ENCODE data around the gene SLC51B. TPM values are rescaled to one million over a fixed set of nuclear protein-coding genes. Genes with fewer than 3 reads are reported as not detected.

Gene SLC51B
- total and polyA plus RNA-seq, 9 of the 15 experiments (the other 6 are each of a cell fraction or from before 2014, with no cell fraction given) = not detected

GRCh38 chr15:65087411-65087810 is 42.2 kb downstream of the SLC51B start:
- DNase-seq (ENCODE audit: extremely low read depth in 1 of 4, low spot score in 3 of 4) = no peak
- peaks cover 8% of the 10 kb centered on the region for H4K20me1 ChIP-seq (replicated peaks; ENCODE audit: control insufficient read depth, insufficient read depth, low read length)
- ATAC-seq = no peak
- H3K4me1 ChIP-seq (replicated peaks in 1 of 2; ENCODE audit: control insufficient read depth in 2 of 2, insufficient read depth in 2 of 2, low read length in 2 of 2) = peaks cover 0 to 4% of the 10 kb centered on the region in 2 experiments; a peak in 1 of 5 replicates
- no TSS peak for BruUV-seq (replicated peaks)
- WGBS (ENCODE audit: insufficient coverage, low coverage, missing lambda C conversion rate) = 3% methylated on average over 3 of the region's 3 CpGs
- CTCF ChIA-PET (ENCODE audit: low intra/inter-chr PET ratio) = interaction anchor here (3.3 kb wide), 1 partner anchor 54 kb away, joined by 17 read pairs; no protein-coding TSS in a partner anchor
- H3K36me3 ChIP-seq (ENCODE audit: control insufficient read depth, insufficient read depth, low read length) = no peaks in the 10 kb centered on the region
- no peak overlapping the region for H2AFZ ChIP-seq (ENCODE audit: low read depth, low read length)
- H3K27ac ChIP-seq (ENCODE audit: extremely low read depth, low read depth, low read length) = no peak overlapping the region
- H3K4me3 ChIP-seq = no peak overlapping the region
- intact Hi-C loops (cut with micrococcal nuclease) = loop anchor here (5.0 kb wide), 1 partner anchor 55 kb away; no protein-coding TSS in a partner anchor
- H3K79me2 ChIP-seq (ENCODE audit: control insufficient read depth, insufficient read depth, low read length) = no peaks in the 10 kb centered on the region
- no peak for TF ChIP-seq KDM2B (CRISPR knock-in tag; IDR thresholded peaks at IDR 0.05)
- TF ChIP-seq ASH1L (IDR thresholded peaks at IDR 0.05; ENCODE audit: borderline replicate concordance, low read depth, partially characterized antibody) = no peak
- TF ChIP-seq ARID2 (IDR thresholded peaks at IDR 0.05) = no peak
- no peak for TF ChIP-seq ZC3H11A (IDR thresholded peaks at IDR 0.05; ENCODE audit: low read depth, low read length)
- no peak for TF ChIP-seq HLTF (IDR thresholded peaks at IDR 0.05)
- TF ChIP-seq MAX (CRISPR knock-in tag; IDR thresholded peaks at IDR 0.05) = no peak
- TF ChIP-seq TCF7 (IDR thresholded peaks at IDR 0.05; ENCODE audit: borderline replicate concordance) = no peak
- POLR2A ChIA-PET = interaction anchor here (0.7 kb wide), 1 partner anchor 217 kb away, joined by 3 read pairs; the partner anchor contains the start of gene RNU5B-1
- no peak overlapping the region for H3K9ac ChIP-seq (ENCODE audit: insufficient read depth in 1 of 2, low read depth in 2 of 2, low read length in 2 of 2)
- H3K27me3 ChIP-seq (ENCODE audit: control insufficient read depth in 2 of 2, insufficient read depth in 2 of 2, low read length in 2 of 2) = peaks cover 24 to 40% of the 10 kb centered on the region in 2 experiments
- FAIRE-seq = no peak
- no peak overlapping the region for H3K4me2 ChIP-seq (ENCODE audit: insufficient read depth, low read length)
- in situ Hi-C loops (cut with MboI) = no loop called here
- no peaks in the 10 kb centered on the region for H3K9me1 ChIP-seq (ENCODE audit: control insufficient read depth, insufficient read depth, low read length)
- no peaks in the 10 kb centered on the region for H3K9me3 ChIP-seq (replicated peaks; ENCODE audit: control insufficient read depth, insufficient read depth, low read depth, low read length)
